GM12878 (cell line): ENCODE data around the gene NOS1AP. TPM values are rescaled to one million over a fixed set of nuclear protein-coding genes. Genes with fewer than 3 reads are reported as not detected.

Experiments used
- ATAC-seq: fragments of 200-7000 bp; cut with Tn5 transposase; 3 replicates; pipeline ENCODE4 v1.9.1; 2020; ENCODE audit warnings: mild to moderate bottlenecking, moderate library complexity
- BruUV-seq: library from RNA; stranded (reverse); fragments of 400-500 nt; replicated peaks from 2 replicates; lab custom pipeline; 2021; lab: Mats Ljungman, UMichigan
- CTCF ChIA-PET: fragments of 300-600 bp; sonication (Branson Sonifier 250); formaldehyde crosslinking; extraction: SDS; loops from one replicate; lab custom pipeline; 2021; ENCODE audit warnings: inconsistent platforms; lab: Yijun Ruan, JAX
- POLR2A ChIA-PET: fragments of 350-600 bp; formaldehyde crosslinking; extraction: SDS; loops from one replicate; lab custom pipeline; 2021; ENCODE audit warnings: inconsistent platforms; lab: Charles Lee
- RAD21 ChIA-PET: fragments of 300-600 bp; sonication (Branson Sonifier 250); formaldehyde crosslinking; loops from one replicate; lab custom pipeline; 2023; ENCODE audit warnings: antibody characterized with exemption; ENCODE audit not compliant: unreplicated experiment; lab: Charles Lee
- SMC1A ChIA-PET: fragments of 300-600 bp; sonication (Branson Sonifier 250); formaldehyde crosslinking; loops from one replicate; lab custom pipeline; 2023; ENCODE audit not compliant: unreplicated experiment, uncharacterized antibody; lab: Charles Lee
- DNase-seq: peaks from one replicate; pipeline ENCODE4 v3.0.0-alpha.2; 2011; ENCODE audit warnings: low read depth, low spot score
- FAIRE-seq: peaks from 3 replicates; lab custom pipeline; 2011; peaks lifted over from hg19 to GRCh38; lab: Jason Lieb, UNC
- H2AFZ ChIP-seq: 2 replicates; pipeline ENCODE4 v1.6.0; 2011; ENCODE audit warnings: low read depth, low read length, control low read depth; ENCODE audit not compliant: control insufficient read depth
- H3K27ac ChIP-seq: 2 replicates; pipeline ENCODE4 v1.5.1; 2011; ENCODE audit warnings: control low read depth; ENCODE audit not compliant: control insufficient read depth, insufficient read depth
- H3K27me3 ChIP-seq, 2 experiments: replicated peaks in 1 of 2; 2 replicates each; pipeline versions ENCODE4 v1.6.0 to v1.6.1; 2011; ENCODE audit warnings: low read length in 1 of 2; ENCODE audit not compliant: control insufficient read depth in 2 of 2, insufficient read depth in 2 of 2
- H3K36me3 ChIP-seq, 2 experiments: 2 replicates each; pipeline ENCODE4 v1.5.1; 2011; ENCODE audit warnings: low read length in 1 of 2; ENCODE audit not compliant: control insufficient read depth in 2 of 2, insufficient read depth in 2 of 2
- H3K4me1 ChIP-seq: 2 replicates; pipeline ENCODE4 v1.6.1; 2011; ENCODE audit warnings: mild to moderate bottlenecking, low read length, moderate library complexity, mixed read lengths; ENCODE audit not compliant: control insufficient read depth, insufficient read depth
- H3K4me2 ChIP-seq: 2 replicates; pipeline ENCODE4 v1.6.0; 2011; ENCODE audit warnings: control low read depth; ENCODE audit not compliant: control insufficient read depth, insufficient read depth
- H3K4me3 ChIP-seq: fragments of 200-600 bp; sonication (generic); 2 replicates; pipeline ENCODE4 v1.5.1; 2016
- H3K79me2 ChIP-seq: 2 replicates; pipeline ENCODE4 v1.6.0; 2011; ENCODE audit warnings: low read length; ENCODE audit not compliant: control insufficient read depth, insufficient read depth
- H3K9ac ChIP-seq: 2 replicates; pipeline ENCODE4 v1.8.0; 2011; ENCODE audit warnings: low read length, control low read depth, mixed read lengths; ENCODE audit not compliant: control insufficient read depth, insufficient read depth
- H3K9me3 ChIP-seq: replicated peaks from 3 replicates; pipeline ENCODE4 v1.5.1; 2011; ENCODE audit warnings: mild to moderate bottlenecking, low read length; ENCODE audit not compliant: control insufficient read depth, insufficient read depth
- H4K20me1 ChIP-seq: 2 replicates; pipeline ENCODE4 v1.6.0; 2011; ENCODE audit not compliant: control insufficient read depth, insufficient read depth
- ASH2L ChIP-seq: fragments of 300-600, 200-600 bp; sonication (generic); IDR thresholded peaks from 2 replicates; pipeline ENCODE4 v1.6.1; 2017; ENCODE audit warnings: low read depth, mild to moderate bottlenecking, borderline replicate concordance
- BCLAF1 ChIP-seq: fragments of 450-650 bp; IDR thresholded peaks from 2 replicates; pipeline ENCODE4 v1.6.1; 2017; ENCODE audit warnings: antibody characterized with exemption, mild to moderate bottlenecking, moderate library complexity
- CREB1 ChIP-seq: IDR thresholded peaks from 2 replicates; pipeline ENCODE4 v1.6.1; 2012; ENCODE audit warnings: low read depth, mild to moderate bottlenecking, inconsistent platforms
- E2F8 ChIP-seq: fragments of 450-650 bp; IDR thresholded peaks from 2 replicates; pipeline ENCODE4 v1.6.1; 2018; ENCODE audit warnings: mild to moderate bottlenecking, low read depth, moderate library complexity; ENCODE audit not compliant: partially characterized antibody
- PBX3 ChIP-seq: IDR thresholded peaks from 2 replicates; pipeline ENCODE4 v1.6.1; 2011; ENCODE audit warnings: mild to moderate bottlenecking, low read depth, low read length, moderate library complexity; ENCODE audit not compliant: insufficient replicate concordance
- SIN3A ChIP-seq: IDR thresholded peaks from 2 replicates; pipeline ENCODE4 v1.6.1; 2012; ENCODE audit warnings: low read depth, low read length, improper control_type of control experiment
- SP1 ChIP-seq: IDR thresholded peaks from one replicate; pipeline ENCODE4 v1.6.1; 2011; ENCODE audit warnings: low read depth, low read length
- TCF3 ChIP-seq: IDR thresholded peaks from 2 replicates; pipeline ENCODE4 v1.6.1; 2012; ENCODE audit warnings: low read depth, mild to moderate bottlenecking, low read length, borderline replicate concordance; ENCODE audit not compliant: insufficient read depth
- USF1 ChIP-seq: IDR thresholded peaks from 2 replicates; pipeline ENCODE4 v1.6.1; 2011; ENCODE audit warnings: borderline replicate concordance, low read depth, mild to moderate bottlenecking, moderate library complexity, mixed read lengths, low read length; ENCODE audit not compliant: insufficient read depth; ENCODE audit errors: extremely low read length
- WGBS: methylation state at CpG from one replicate; pipeline ENCODE4 v1.1.6; 2016; ENCODE audit warnings: low lambda C conversion rate; ENCODE audit not compliant: insufficient replicate concordance, insufficient coverage; ENCODE audit errors: missing lambda C conversion rate; 5-methylcytosine and 5-hydroxymethylcytosine counted together
- in situ Hi-C: fragments of 300-500 bp; cut with MboI; formaldehyde crosslinking; loops from 9 replicates; pipeline ENCODE4 v1.14.3; 2018; ENCODE audit warnings: mixed read lengths
- intact Hi-C: fragments of 100-400 bp; cut with micrococcal nuclease; formaldehyde crosslinking; loops from one replicate; pipeline ENCODE4 v1.14.2; 2022; ENCODE audit not compliant: unreplicated experiment
- polyA plus RNA-seq, 11 experiments: library from polyadenylated mRNA; depleted of rRNA in 4 of 11; unstranded in 6 of 11; stranded (reverse) in 5 of 11; fragments of >200 nt; fragmentation: Nextera tagmentation in 4 of 11; fragmentation: Illumina TruSeq in 1 of 11; extraction: Ambion mirVana in 4 of 11; extraction: Trizol in 1 of 11; gene quantifications; 1 replicate in 1 of 11; 2 replicates in 10 of 11; pipeline versions ENCODE4 v1.2.1 to v1.2.3, GENCODE V29; 2011 to 2016; ENCODE audit warnings: inconsistent platforms in 2 of 11, missing spikeins in 2 of 11, low read depth in 1 of 11
- total RNA-seq, 4 experiments: library from RNA; depleted of rRNA in 3 of 4; stranded (reverse); fragments of >200 nt in 3 of 4; fragmentation: Illumina TruSeq in 1 of 4; extraction: Trizol in 1 of 4; gene quantifications; 2 replicates each; pipeline versions ENCODE4 v1.2.1 to v1.2.3, GENCODE V29; 2013 to 2021

Gene NOS1AP
- total and polyA plus RNA-seq, 10 of the 15 experiments (the other 5 are each of a cell fraction or from before 2014, with no cell fraction given) = 0.03 to 0.15 TPM; not detected in 8

GRCh38 chr1:162232034-162232711 lies 162.7 kb downstream of the NOS1AP start (continued):
- TF ChIP-seq PBX3 (no peak), USF1 (no peak), ASH2L (no peak), CREB1 (no peak), BCLAF1 (no peak)

- TF ChIP-seq SP1 (no peak), E2F8 (no peak), SIN3A (no peak), TCF3 (no peak)
- WGBS = 28% methylated on average over 1 of the region's 1 CpG
- Histone ChIP-seq H3K4me3 (no peak overlapping the region), H3K79me2 (no peaks in the 10 kb centered on the region), H3K4me2 (no peak overlapping the region), H3K4me1 (peaks cover 8% of the 10 kb centered on the region), H3K27ac (no peak overlapping the region), H2AFZ (no peak overlapping the region), H3K9me3 (no peaks in the 10 kb centered on the region), H3K36me3 (no peaks in the 10 kb centered on the region), H4K20me1 (no peaks in the 10 kb centered on the region), H3K27me3 (no peaks in the 10 kb centered on the region; a peak in 1 of 4 replicates), H3K9ac (no peak overlapping the region)
- SMC1A ChIA-PET = no interaction called here
- BruUV-seq = no TSS peak
- RAD21 ChIA-PET = no interaction called here
- no peak for FAIRE-seq
- POLR2A ChIA-PET = no interaction called here
- CTCF ChIA-PET = no interaction called here
- in situ Hi-C loops (no loop called here), intact Hi-C loops (no loop called here)
- no peak for DNase-seq
- no peak for ATAC-seq
These were observed 163.6 kb downstream of the NOS1AP start for GRCh38 chr1:162233066-162233465.
